Kidney (tissue), 14 donors: ENCODE data around the gene POU2F1. TPM values are rescaled to one million over a fixed set of nuclear protein-coding genes. Genes with fewer than 3 reads are reported as not detected.

Experiments used
- DNase-seq, 5 donors: peaks; one replicate each; pipeline ENCODE4 v3.0.0-alpha.2; 2013 to 2020
- FAIRE-seq: peaks from 2 replicates; lab custom pipeline; 2012; peaks lifted over from hg19 to GRCh38; lab: Jason Lieb, UNC
- H3K27ac ChIP-seq, 2 donors: one replicate each; pipeline ENCODE4 v1.7.0; 2013; ENCODE audit warnings: low read depth in 2 of 2, low read length in 2 of 2, inconsistent platforms in 1 of 2
- H3K27me3 ChIP-seq: one replicate; pipeline ENCODE4 v1.7.1; 2013; ENCODE audit warnings: low read length, inconsistent platforms; ENCODE audit not compliant: control insufficient read depth, insufficient read depth
- H3K36me3 ChIP-seq, 3 donors: one replicate each; pipeline versions ENCODE4 v1.7.0 to v1.7.1; 2013; ENCODE audit warnings: low read length in 3 of 3, control low read depth in 1 of 3, inconsistent platforms in 1 of 3; ENCODE audit not compliant: insufficient read depth in 3 of 3, control insufficient read depth in 2 of 3
- H3K4me1 ChIP-seq, 3 donors: one replicate each; pipeline versions ENCODE4 v1.7.0 to v1.7.1; 2013; ENCODE audit warnings: low read length in 3 of 3, inconsistent platforms in 1 of 3, low read depth in 1 of 3; ENCODE audit not compliant: control insufficient read depth in 2 of 3, insufficient read depth in 2 of 3
- H3K4me3 ChIP-seq, 3 donors: one replicate each; pipeline versions ENCODE4 v1.7.0 to v1.8.1; 2013; ENCODE audit warnings: low read length in 3 of 3, control low read depth in 1 of 3, inconsistent platforms in 1 of 3
- H3K9ac ChIP-seq, 3 donors: one replicate each; pipeline versions ENCODE4 v1.7.0 to v1.7.1; 2013; ENCODE audit warnings: low read length in 3 of 3, control low read depth in 1 of 3, inconsistent platforms in 1 of 3
- H3K9me3 ChIP-seq, 3 donors: one replicate each; pipeline versions ENCODE4 v1.7.0 to v1.7.1; 2013; ENCODE audit warnings: low read length in 3 of 3, control low read depth in 1 of 3, inconsistent platforms in 1 of 3; ENCODE audit not compliant: control insufficient read depth in 2 of 3, insufficient read depth in 1 of 3
- CTCF ChIP-seq: IDR thresholded peaks from 3 replicates; pipeline ENCODE4 v1.5.1; 2012; ENCODE audit warnings: mild to moderate bottlenecking, moderate library complexity, borderline replicate concordance; ENCODE audit not compliant: insufficient read depth; ENCODE audit errors: extremely low read depth
- intact Hi-C: fragments of 100-400 bp; cut with DNase I; formaldehyde crosslinking; loops from one replicate; pipeline ENCODE4 v1.11.1; 2022
- polyA plus RNA-seq: library from polyadenylated mRNA; stranded (reverse); fragments of 350-450 nt; fragmentation: Illumina TruSeq; extraction: RNeasy Lipid Tissue Mini Kit (QIAGEN cat#74804); gene quantifications from one replicate; pipeline ENCODE4 v1.2.3, GENCODE V29; 2014; ENCODE audit warnings: low read depth, low replicate concordance; ENCODE audit not compliant: insufficient read depth
- total RNA-seq: library from RNA; stranded (reverse); fragmentation: NEBNext Ultra II Directional; extraction: Animal tissue kit (Norgen Biotek cat#: 25700); gene quantifications from one replicate; pipeline ENCODE4 v1.2.1, GENCODE V29; 2021
- donor health status: control.
- donor health status: control.
- donor health status: control.
- donor health status: control.
- donor health status: control.
- donor health status: DM: yes; HTN: yes; CAD: no.
- donor health status: Normal renal cell carcinoma (clear cell type).

The POU2F1 gene
- total and polyA plus RNA-seq, 2 donors from 2014 or later = 1.9 to 25.2 TPM

- H3K36me3 ChIP-seq = no peaks in the 10 kb centered on the region
- DNase-seq = no peak
- no peaks in the 10 kb centered on the region for H3K9me3 ChIP-seq
- no peak for TF ChIP-seq CTCF
- no peak overlapping the region for H3K9ac ChIP-seq
- no peak overlapping the region for H3K27ac ChIP-seq
- H3K4me3 ChIP-seq = no peak overlapping the region
- intact Hi-C loops = no loop called here
- H3K27me3 ChIP-seq = no peaks in the 10 kb centered on the region
- no peaks in the 10 kb centered on the region for H3K4me1 ChIP-seq
- FAIRE-seq = no peak
These were observed 144.7 kb downstream of the POU2F1 start for GRCh38 chr1:167365360-167365759.

GRCh38 chr1:167367705-167368104, 147.0 kb downstream of the POU2F1 start:
- Histone ChIP-seq H3K9me3 (no peaks in the 10 kb centered on the region), H3K36me3 (no peaks in the 10 kb centered on the region), H3K4me3 (no peak overlapping the region), H3K27me3 (no peaks in the 10 kb centered on the region), H3K4me1 (no peaks in the 10 kb centered on the region), H3K27ac (no peak overlapping the region), H3K9ac (no peak overlapping the region)
- intact Hi-C loops = no loop called here
- FAIRE-seq (no peak), DNase-seq (no peak)
- TF ChIP-seq CTCF = no peak

GRCh38 chr1:167369175-167369574, 148.5 kb downstream of the POU2F1 start:
- FAIRE-seq = no peak
- H3K27me3 ChIP-seq = no peaks in the 10 kb centered on the region
- no peak for DNase-seq
- H3K27ac ChIP-seq = no peak overlapping the region
- H3K4me3 ChIP-seq = no peak overlapping the region
- no peaks in the 10 kb centered on the region for H3K36me3 ChIP-seq
- H3K4me1 ChIP-seq = no peaks in the 10 kb centered on the region
- intact Hi-C loops = no loop called here
- H3K9me3 ChIP-seq = no peaks in the 10 kb centered on the region
- no peak overlapping the region for H3K9ac ChIP-seq
- no peak for TF ChIP-seq CTCF

GRCh38 chr1:167369933-167370332, 149.2 kb downstream of the POU2F1 start:
- Histone ChIP-seq H3K27me3 (no peaks in the 10 kb centered on the region), H3K27ac (no peak overlapping the region), H3K36me3 (no peaks in the 10 kb centered on the region), H3K9ac (no peak overlapping the region), H3K9me3 (no peaks in the 10 kb centered on the region), H3K4me3 (no peak overlapping the region), H3K4me1 (no peaks in the 10 kb centered on the region)
- no peak for DNase-seq
- TF ChIP-seq CTCF = no peak
- intact Hi-C loops = no loop called here
- no peak for FAIRE-seq
